Measurements from ENCODE around the gene FAM13A.
"Not testable (repeated sequence)": the region's sequence is repeated elsewhere in the genome, so short reads cannot be mapped to it uniquely, and the experiment has no call there.

FAM13A gene

DNA sequence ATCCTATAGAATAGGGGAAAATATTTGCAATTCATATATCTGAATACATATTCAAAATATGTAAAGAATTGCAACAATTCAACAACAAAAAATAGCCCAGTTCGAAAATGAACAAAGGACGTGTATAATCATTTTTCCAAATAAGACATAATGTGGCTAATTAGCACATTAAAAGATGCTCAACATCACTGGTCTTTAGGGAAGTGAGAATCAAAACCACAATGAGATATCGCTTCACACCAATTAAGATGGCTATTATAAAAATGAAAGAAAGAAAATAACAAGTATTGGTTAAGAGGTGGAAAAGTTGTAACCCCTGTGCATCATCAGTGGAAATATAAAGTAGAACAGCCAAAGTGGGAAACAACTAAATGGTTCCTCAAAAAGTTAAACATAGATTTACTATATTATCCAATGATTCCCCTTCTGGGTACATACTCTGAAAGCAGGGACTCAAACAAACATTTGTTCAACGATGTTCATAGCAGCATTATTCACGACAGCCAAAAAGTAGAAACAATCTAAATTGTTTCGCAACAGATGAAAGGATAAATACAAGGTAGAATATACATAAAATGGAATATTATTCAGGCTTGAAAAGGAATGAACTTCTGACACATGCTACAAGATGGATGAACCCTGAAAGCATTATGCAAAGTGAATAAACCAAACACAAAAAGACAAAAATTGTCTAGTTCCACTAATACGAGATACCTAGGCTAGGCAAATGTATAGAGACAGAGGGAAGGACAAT lies 12.7 kb downstream of the FAM13A start:
- no peak for DNase-seq (ENCODE audit: low read depth in 2 of 2, low spot score in 1 of 2)

DNA sequence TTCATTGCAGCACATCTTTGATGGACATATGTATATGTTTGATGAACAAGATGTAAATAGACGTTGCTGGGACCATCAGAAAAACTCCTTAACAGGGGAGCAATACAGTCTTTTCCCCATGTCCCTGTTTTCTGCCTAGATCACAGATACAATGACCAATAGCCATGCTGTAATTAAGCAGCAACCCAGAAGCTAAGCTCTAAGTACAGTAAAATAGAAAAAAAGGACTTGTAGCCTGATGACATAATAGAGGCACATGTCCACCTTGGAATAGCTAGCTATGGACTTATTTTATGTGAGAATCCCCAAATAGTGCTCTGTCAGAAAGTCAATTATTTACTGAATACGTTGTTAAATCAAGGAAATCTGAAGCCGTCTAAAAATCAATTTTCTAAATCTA lies 14.9 kb downstream of the FAM13A start:
- no peak for DNase-seq (ENCODE audit: low read depth in 2 of 2, low spot score in 1 of 2)

DNA sequence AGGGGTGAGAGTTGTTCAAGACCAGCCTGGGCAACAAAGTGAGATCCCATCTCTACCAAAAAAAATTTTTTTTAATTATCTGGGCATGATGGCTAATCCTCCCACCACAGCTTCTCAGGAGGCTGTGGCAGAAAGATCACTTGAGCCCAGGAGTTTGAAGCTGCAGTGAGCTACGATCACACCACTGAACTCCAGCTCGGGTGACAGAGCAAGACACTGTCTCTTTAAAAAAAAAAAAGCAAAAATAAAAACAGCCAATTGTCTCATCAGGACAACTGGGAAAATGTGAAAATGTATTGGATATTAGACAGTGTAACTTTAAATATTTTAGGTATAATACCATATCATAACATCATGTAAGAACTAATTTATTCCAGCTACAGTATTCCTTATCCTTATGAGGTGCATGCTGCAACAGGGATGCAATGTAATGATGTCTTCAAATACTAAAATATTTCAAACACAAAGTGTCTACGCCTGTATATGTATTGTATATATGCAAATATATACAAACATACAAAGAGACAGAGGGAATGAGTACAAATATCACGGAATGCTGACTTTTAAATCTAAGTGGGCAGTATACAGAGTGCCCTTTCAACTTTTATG lies 17.2 kb downstream of the FAM13A start:
- DNase-seq (ENCODE audit: low read depth in 2 of 2, low spot score in 1 of 2) = no peak

DNA sequence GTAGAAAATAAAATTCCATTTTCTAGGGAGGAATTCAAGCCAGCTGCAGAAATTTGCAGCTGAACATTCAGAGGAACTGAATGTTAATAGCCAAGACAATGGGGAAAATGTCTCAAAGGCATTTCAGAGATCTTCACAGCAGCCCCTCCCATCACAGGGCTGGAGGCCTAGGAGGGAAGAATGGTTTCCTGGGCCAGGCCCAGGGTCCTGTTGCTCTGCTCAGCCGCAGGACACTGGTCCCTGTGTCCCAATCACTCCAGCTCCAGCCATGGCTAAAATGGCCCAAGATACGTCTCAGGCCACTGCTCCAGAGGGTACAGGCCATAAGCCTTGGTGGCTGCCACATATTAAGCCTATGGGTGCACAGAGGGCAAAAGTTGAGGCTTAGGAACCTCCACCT lies 20.4 kb downstream of the FAM13A start:
- DNase-seq (ENCODE audit: low read depth in 2 of 2, low spot score in 1 of 2) = no peak

DNA sequence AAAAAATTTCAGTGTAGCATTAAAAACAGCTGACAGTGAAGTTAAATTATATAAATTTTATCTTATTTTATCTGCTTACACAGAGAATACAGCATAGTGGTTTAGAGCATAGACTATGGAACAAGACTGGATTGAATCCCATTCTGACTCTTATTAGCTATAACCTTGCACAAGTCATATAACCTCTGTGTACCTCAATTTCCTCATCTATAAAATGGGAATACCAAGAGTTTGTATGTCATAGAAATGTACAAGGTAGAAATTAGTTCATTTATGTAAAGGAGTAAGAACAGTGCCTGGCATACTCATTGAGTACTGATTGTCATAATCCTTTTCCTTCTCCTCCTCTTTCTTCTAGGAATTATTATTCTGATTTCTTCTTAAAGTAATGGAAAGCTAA lies 25.7 kb downstream of the FAM13A start:
- DNase-seq (ENCODE audit: low read depth in 2 of 2, low spot score in 1 of 2) = no peak

DNA sequence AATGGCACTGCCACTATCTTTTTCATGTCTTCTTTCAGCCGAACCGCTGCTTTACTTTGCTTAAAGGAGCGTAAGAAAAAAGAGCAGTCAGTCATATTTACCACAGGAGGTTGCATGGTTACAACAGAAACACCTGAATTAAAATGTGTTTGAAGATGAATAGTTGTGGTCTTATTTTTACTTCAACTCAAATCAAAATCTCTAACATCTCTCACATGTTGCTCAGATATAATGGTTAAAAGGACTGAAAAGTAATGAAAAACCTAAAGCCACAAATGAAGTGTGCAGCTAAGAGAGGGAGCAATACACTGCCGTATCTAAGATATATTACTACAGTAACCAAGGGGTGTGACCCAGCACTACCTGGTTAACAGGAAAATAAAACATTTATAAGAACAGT lies 27.4 kb downstream of the FAM13A start:
- DNase-seq (ENCODE audit: low read depth in 2 of 2, low spot score in 1 of 2) = no peak

DNA sequence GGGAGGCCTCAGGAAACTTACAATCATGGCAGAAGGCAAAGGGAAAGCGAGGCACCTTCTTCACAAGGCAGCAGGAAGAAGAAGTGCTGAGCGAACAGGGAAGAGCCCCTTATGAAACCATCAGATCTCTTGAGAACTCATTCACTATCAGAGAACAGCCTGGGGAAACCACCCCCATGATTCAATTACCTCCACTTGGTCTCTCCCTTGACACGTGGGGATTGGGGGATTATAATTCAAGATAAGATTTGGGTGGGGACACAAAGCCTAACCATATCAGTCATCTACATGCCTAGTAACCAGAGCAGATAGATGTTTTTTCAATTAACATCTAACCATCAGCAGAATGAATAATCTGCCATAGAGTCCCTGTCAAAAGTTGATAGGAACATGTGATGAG lies 30.4 kb downstream of the FAM13A start:
- no peak for DNase-seq (ENCODE audit: low read depth in 2 of 2, low spot score in 1 of 2)

DNA sequence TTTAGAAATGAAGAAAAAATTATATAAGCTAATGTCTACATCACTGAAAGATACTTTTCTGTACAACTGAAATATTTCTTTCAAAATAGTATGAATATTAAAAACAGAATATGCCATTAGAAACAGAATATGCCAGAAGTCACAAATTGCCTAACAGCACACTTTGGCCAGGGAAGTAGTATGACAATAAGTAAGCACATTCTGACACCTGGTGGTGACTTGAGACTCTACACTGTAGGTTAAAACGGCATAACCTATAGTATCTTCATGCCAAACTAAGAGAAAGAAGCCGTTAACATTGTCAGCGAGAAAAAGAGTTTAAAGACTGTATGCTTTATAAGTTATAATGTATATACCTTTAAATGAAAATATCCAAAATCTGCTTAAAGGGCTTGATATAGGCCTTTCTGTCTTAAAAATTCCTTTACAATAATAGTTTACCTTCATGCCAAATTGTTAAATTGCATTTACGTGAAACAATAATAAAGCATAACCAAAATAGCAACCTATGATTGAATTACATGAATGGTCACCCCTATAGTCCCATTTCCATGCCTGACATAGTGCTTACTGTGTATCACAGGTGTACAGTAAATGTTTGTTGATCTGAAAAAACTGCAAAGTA lies 32.8 kb downstream of the FAM13A start:
- peak; percentile 4 to 16 for DNase-seq (ENCODE audit: low read depth in 2 of 2, low spot score in 1 of 2)

DNA sequence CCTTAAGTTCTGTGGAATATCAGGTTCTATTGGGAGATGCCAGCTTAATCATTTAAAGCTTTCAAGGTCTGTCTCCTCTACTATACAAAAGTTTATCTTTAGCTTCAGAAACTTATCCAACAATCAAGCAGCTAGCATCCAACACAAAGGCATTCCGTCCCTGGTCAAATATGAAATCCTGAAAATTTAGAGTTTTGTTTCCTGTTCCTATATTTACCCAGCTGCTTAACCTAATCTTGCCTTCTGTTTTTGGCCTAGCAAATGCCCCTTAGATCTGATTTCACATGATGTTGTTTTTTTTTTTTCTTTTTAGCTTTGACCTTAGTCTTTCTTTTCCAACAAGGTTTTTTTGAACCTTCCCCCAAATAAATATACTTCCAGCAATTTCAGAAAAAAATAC lies 33.8 kb downstream of the FAM13A start:
- no peak for DNase-seq (ENCODE audit: low read depth in 2 of 2, low spot score in 1 of 2)

DNA sequence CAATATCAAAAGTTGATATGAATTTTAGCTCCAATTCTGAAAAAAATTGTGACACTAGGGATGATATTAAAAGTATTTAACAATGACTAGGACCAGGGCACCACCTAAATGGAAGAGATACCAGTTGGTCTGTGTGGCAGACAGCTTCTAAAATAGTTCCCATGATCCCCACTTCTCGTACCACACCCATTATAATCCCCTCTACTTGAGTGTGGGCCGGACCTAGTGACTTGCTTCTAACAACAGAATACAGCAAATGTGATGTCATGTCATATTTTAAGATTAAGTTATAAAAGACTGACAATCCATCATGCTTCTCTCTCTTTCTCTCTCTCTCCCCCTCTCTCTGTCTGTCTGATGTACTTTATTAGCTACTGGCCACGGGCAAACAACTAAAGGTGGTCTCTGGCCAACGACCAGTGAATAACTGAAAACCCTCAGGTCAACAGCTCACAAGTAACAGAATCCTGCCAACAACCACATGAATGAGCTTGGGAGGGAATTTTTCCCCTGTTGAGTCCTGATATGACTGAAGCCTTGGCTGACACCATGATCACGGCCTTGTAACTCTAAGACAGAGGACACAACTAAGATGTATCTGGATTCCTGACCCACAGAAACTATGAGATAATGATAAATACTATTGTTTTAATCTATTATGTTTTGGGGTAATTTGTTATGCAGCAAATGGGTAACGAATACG lies 34.4 kb downstream of the FAM13A start:
- no peak for DNase-seq (ENCODE audit: low read depth in 2 of 2, low spot score in 1 of 2)

DNA sequence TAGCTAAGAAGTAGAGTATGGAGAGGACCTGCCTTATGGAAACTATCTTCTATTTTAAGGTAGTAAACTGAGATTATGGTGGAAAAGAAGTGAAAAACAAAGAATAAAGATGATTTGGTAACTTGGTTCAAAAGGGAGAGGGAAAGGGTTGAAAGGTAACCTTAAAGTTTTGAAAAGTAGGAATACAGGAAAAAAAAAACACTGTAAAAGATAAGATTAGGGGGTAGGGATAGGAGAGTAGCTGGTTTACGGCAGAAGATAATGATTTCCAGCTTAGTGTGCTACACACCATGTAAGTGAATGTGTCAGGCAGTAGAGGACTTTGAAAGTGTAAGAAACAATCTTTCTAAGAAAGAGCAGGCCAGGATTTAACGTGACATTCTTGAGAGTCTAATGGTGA lies 35.3 kb downstream of the FAM13A start:
- DNase-seq (ENCODE audit: low read depth in 2 of 2, low spot score in 1 of 2) = no peak

DNA sequence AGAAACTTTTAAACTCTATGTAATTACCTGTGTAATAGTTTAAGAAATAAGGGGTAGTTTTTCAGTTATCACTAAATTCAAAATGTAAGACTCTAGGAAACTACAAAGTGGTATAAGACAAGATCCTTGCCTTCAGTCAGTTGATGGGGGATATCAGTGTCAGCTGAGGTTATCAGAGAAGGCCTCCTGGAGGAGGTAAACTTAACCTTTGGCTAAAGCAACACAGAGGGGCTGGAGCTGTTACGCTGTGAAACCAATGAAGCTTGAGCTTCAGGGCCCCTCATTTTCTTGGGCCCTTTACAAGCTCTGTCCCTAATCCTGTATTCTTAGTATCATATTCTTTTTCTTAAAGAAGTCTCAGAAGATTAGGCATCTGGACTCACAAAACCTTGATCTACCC lies 35.9 kb downstream of the FAM13A start:
- DNase-seq (ENCODE audit: low read depth in 2 of 2, low spot score in 1 of 2) = no peak

DNA sequence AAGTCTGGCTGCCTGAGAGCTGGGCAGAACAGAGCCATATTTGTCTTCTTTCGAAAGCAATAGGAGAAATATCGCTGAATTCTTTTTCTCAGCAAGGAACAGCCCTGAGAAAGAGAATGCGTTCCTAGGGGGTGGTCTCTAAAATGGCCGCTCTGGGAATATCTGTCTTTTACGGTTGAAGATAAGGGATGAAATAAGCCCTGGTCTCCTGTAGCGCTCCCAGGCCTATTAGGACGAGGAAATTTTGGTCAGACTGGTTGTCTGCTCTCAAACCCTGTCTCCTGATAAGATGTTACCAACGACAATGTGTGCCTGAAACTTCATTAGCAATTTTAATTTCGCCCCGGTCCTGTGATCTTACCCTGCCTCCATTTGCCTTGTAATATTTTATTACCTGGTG lies 42.1 kb downstream of the FAM13A start:
- DNase-seq (ENCODE audit: low read depth in 2 of 2, low spot score in 1 of 2) = not testable (repeated sequence)

DNA sequence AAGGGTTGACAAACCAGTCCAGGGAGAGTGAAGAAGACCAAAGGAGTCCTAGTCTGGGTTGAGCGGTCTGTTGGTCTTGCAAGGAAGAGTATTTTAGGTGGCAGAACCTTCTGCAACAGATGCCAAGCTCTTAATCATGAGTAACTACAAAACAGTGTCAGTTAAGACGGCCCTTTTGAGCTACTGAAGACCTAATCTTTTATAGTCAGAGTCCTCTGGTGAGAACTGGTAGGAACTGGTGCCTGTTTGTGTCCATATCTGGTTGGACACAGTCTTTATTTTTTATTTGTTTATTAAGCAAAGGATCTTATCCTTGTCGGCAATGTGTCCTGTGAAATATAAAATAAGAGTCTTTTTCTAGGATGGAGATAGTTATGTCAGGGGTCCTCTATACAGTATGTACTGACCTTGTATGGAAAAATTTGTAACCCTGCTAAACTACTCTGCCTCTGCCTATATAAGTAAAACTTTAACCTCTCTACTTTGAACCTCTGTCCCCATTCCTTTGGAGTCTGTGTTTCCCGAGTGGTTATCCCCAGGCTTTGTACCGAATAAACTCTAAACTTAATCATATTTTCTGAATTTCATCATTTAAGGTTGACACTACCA lies 47.1 kb downstream of the FAM13A start:
- DNase-seq (ENCODE audit: low read depth in 2 of 2, low spot score in 1 of 2) = no peak

DNA sequence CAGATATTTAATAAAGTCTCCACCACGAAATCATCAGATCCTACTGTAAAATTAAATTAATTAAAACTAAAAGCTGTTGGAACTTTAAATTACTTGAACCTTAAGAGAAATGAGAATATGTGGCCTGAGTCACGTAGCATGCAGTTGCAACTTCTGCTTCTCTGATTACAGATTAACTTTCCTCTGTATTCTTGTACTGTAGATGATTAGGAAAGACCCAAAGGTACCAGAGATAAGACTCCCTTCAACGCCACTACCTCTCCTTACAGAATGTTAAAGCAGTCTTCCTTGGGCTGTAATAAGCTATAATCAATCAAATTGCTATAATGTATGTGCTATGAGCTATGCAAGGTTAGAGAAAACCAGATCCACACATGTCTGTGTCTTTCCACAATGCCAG lies 47.9 kb downstream of the FAM13A start:
- DNase-seq (ENCODE audit: low read depth in 2 of 2, low spot score in 1 of 2) = no peak

DNA sequence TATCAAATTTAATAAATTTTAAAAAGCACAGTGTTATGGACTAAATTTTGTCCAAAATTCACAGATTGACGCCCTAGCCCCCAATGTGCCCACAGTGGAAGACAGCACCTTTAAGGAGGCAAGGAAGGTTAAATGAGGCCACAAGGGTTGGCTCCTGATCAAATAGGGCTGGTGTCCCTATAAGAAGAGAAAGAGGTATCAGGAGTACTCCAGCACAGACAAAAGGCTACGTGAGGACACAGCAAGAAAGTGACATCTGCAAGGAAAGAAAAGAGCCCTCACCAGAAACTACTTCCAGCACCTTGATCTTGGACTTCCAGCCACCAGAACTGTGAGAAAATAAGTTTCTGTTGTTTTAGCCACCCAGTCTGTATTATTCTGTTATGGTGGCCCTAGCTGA lies 48.8 kb downstream of the FAM13A start:
- DNase-seq (ENCODE audit: low read depth in 2 of 2, low spot score in 1 of 2) = no peak

DNA sequence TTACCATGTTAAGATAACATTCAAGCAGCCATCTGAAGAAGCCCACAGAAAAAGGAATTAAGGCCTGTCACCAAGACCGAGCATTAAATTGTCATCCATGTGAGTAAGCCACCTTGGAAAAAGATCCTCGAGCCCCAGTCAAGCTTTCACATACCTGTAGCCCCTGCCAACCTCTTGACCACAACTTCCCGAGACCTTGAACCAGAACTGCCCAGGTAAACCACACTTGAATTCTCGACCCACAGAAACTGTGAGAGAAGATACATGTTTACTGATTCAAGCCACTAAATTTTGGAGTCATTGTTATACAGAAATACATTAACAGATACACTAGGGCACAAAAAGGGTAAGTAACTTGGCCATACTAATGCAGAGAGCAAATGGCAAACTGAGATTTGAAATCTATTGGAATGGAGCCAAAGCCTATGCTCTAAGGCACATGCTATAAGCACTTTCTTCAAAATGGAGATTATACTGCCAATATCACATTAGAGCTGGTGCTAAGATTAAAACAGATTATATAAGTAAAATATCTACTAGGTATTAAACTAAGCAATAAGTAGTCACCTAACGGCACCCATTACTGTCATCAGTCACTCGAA lies 49.5 kb downstream of the FAM13A start:
- no peak for DNase-seq (ENCODE audit: low read depth in 2 of 2, low spot score in 1 of 2)

DNA sequence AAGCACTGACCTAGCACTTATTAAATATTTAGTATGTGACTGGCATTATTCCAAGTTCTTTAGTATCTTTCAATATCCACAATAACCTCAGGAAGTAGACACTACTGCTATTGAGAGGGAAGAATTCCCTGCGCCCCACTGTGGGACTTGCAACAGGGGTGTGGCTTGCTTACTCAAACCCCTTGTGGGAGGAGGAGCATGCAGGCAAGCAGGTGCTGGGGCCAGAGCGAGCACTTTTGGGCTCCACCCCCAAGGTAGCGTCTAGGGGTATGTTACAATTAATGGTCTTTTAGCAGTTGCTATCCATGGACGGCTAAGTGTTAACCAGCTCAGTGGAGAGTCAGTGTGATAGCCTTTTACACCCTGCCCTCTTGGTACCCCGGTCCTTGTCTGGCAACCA lies 50.7 kb downstream of the FAM13A start:
- no peak for DNase-seq (ENCODE audit: low read depth in 2 of 2, low spot score in 1 of 2)

DNA sequence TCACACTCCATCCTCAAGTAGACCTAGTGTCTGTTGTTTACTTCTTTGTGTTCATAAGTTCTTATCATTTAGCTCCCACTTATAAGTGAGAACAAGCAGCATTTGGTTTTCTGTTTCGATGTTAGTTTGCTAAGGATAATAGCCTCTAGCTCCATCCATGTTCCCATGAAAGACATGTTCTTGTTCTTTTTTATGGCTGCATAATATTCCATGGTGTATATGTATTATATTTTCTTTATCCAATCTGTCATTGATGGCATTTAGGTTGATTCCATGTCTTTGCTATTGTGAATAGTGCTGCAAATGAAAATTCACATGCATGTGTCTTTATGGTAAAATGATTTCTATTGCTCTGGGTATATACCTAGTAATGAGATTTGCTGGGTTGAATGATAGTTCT lies 51.9 kb downstream of the FAM13A start:
- not testable (repeated sequence) for DNase-seq (ENCODE audit: low read depth in 2 of 2, low spot score in 1 of 2)

DNA sequence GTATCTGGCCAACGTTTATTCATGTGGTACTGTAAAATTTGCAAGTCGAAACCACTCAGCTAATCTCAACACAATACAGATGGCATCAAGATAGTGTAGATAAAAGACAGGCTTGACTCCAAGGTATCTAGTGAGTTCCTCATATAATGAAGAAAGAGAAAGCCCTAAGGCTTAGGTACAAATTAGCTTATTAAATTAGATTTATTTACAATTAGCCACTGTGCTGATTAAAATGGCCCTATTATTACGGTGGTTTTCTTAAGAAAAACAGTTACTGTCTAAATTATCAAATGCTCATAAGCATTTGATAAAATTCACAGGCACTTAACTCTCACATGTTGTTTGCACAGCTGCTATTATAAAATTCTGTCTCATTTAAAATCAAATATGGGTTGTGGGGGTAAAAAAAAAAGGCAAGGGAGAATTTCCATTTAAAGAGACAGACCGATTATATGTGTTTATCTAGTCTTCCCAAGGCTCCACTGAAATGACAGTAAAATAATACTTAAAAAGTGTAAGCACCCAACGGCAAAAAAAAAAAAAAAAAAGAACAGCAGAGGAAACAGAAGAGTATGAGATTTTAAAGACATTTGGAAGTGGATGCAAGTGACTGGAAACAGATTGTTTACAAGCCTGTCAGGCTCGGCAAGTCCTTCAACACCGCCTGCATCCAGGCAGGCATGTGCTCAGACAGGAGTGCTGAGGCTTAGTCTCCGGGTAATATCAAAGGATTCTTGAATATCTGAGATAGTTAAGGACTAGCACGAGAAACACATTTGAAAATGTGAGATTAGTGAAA lies 55.1 kb downstream of the FAM13A start:
- DNase-seq (ENCODE audit: low read depth in 2 of 2, low spot score in 1 of 2) = no peak
